ENCODE measurements around the gene PSMB10.

Gene PSMB10

DNA sequence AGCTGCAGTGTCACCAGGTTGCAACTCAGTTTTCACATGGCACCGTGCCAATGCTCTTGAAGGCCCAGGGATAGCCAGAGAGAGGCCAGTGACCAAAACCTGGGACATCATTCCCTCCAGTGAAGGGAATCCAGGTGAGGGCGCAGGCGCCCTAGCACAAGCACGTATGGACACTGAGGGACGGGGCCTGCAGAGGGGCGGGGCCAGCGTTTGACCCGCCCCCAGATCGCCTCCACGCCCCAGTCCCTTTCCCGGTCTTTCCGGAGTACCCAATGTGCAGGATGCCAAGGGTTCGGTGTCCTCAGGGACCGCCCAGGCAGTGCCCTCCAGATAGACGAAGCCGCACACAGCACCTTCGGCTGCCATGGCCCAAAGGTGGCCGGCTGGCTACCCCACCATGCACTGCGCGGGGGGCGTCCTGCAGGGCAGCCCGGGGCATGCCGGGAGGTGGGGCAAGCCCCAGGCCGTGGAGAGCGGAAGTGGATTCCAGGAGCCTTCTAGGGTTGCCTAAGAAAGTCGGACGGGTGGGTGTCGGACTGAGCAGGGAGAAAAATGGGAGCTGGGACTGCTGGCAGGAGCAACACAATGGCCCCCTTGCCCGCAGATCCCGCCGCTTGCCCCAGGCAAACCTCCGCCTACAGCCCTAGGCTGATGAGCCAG, 27.1 kb upstream of the PSMB10 start:
- no peak for DNase-seq

DNA sequence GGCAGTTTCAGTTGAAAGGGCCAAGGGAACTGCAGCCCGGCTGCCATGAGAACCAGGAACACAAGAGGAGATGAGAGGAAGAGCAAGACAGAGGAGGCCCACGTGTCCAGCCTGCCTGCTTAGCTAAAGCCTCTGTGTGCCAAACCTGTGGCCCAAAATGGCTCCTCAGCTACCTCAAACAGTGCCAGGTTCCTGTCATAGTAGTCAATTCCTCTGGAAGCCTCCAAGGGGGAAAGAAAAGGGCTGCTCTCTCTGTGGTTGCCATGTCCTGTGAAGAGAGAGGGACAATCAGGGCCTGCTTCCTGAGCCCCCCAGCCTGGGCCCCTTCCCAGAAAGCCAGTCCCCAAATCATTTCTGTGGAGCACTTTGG, 26.6 kb upstream of the PSMB10 start:
- DNase-seq, result no peak

DNA sequence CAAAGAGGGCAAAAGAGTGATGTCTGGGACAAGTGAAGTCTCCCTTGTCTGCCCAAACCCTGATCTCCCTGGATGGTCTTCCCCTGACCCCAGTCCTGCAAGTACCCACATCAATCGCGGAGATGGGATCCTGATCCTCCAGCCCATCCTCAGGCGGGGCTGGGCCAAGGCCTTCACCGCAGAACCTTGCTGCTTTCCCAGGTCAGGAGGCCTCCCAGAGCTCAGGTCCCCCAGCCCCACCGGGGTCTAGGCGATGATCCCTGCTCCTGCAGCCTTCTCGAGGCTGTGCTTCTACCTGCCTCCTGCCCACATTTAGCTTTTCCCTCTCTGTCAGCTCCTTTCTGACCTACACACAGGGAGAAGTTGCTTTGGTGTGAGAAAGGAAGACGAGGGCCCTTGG, 25.5 kb upstream of the PSMB10 start:
- DNase-seq, result no peak

DNA sequence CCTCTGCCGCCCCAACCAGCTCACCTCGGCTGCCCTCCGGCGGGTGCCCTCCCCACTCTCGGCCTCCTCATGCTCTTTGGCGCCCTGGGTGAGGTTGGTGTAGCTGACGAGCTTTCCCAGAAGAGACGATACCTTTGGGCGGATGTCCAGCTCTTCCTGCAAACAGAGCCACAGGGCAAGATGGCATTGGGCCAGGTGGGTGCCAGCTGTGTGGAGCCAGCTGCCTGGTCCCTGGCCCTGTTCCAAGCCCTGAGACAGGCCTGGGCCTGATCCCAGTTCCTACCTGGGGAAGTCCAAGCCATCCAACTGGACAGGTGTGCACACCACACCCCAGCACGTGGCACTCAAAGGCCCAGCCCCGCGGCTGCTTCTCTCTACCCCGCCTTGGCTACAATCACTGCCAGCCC, 24.9 kb upstream of the PSMB10 start:
- no peak for DNase-seq

DNA sequence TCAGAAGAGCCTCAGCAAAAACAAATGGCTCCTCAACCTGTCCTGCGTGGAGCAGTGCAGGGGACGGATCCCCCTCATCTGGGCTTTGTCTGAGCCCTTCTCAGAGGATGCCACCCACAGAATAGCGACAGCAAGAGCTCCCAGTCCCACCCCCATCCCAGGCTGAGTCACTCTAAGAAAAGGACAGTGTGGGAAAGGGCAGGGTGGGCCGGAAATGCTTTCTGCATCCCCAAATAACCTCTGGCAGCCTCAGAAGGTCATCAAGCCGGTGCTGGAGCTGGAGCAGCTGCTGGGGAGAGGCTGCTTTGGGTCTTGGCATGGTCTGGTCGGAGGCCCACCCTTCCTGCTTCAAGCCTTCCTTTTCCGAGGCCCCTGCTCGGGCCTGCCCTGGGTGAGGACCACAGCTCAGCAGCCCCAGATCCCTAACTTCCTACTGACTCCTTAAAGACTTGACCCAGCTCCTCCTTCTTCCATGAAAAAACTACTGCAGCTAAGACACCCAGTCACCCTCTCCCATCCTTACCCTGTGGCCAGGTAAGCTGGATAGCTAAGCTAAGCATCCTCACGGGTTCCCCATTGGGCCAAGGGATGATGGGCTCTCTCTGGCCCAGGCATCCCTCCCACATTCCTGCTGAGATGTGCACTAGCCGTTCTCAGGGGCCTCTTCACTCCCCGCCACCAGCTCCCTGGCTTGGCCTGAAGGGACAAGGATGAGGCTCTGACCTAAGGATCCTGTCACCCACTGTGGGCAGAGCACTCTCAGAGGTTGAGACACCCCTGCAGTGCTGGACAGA, 23.1 kb upstream of the PSMB10 start:
- no peak for DNase-seq

DNA sequence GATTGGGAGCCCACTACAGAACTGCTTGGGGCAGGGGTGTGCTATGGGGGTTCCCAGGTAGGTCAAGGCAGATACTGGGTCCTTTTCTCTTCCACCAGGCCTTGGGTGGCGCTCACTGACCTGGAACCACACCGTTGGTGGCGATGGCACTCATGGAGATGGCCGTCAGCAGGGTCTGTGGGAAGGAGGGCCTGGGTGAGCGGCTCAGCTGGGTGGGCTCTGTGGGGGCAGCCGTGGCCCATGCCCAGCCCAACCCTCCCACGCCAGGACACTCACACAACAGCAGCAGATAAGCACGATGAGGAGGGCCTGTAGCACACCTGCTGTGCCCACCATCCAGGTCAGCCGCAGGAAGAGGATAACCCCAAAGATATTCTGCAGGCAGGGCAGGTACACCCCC, 21.0 kb upstream of the PSMB10 start:
- no peak for DNase-seq

DNA sequence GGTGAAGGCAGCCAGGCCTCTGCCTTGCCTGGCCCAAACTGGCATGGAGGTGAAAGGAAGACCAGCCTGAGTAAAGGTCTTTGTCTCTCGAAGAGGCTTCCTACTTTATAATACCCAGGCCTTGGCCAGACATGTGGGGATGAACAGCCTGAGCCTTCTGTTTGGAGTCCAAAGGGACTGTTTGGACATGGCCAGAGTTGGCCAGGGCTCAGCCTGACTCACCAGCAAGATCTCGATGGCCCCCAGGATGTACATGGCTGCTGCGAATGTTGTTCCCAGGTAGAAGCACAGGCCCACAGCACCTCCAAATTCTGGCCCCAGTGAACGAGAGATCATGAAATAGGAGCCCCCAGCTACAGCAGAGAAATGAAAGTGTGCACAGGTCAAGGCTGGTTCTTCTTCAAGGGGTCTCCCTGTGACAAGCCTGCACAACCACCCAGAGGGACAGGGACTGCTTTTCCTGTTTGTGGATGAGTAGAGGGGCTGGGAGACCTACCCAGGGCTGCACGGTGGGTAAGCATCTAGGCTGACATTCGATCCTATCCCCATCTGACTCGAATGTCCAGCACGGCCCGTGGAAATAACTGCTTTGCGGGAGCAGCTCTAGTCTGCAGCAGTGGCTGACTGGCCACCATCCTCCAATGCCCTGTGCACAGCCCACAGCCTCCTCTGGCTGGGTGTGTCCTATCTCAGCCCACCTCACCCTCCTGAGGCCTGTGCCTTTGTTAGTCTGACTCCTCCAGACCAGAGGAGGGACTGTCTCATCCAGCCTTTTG, 18.0 kb upstream of the PSMB10 start:
- no peak for DNase-seq

DNA sequence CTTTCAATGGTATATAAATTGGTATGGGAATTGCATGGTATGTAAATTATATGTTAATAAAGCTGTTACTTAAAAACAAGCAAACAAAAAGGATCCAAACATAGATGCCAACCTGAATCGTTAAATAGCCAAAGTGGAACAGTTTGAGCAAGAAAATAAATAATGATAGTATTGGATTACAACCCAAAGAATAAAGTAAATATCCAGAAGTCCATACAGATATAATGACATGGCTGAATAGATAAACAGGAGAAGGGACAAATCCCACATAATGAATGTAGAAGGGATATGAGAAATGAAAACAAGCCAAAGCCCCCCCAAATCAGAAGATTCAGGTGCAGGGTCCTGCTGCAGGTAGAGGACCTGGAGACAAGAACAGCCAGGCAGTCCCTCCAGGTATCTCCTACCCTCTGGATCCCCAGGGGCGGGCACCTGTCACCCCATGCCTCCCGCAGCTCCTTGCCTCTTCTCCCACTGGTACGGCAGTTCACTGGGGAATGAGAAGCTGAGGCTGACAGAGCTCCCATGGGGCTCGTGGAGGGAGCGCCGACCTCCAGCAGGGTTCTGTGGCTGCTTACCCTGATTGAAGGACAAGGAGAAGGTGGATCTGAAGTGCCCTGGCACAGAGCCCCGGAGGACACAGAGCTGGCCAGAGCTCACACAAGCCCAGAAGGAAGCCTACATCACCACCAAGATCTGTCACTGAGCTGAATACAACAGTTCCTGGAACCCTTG, 17.2 kb upstream of the PSMB10 start:
- no peak for DNase-seq

DNA sequence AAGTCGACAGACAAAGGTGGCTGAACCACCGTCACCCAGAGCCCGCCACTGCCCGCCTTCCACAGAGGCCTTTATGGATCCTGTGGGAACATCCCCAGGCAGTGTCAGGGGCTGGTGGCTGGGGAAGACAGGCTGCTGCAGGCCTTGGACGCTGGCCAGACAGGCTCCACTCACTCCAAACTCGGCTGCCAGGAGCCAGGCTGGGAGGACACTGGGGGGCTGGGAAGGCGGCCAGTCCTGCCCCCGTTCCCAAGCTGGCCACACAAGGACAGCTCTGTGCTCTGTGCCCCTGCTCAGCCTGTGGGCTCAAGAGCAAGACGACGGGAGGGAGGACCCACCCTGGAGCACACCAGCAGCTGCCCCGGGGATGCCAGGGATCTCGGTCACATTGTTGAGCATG, 14.8 kb upstream of the PSMB10 start:
- DNase-seq, result no peak

DNA sequence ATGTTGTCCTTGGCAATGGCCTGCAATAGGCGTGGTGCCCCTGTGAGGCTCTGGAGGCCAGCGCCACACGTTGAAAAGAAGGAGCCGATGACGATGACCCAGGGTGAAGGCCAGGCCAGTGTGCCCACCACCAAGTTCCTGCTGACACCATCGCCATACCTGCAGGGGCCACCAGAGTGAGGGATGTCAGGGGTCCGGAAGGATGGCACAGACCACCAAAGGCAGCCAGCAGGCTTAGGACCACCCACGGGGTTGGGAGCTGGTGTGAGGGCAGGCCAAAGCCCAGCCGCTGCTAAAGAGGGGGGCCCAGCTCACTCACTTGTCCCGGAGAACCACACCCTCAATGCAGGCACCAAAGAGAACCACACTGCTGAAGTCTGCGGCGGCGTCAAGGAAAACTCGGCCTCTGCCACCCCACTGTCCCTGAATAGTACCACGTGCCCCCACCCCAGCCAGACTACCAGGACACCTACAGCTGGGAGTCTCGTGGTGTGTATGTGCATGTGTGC, 13.7 kb upstream of the PSMB10 start:
- no peak for DNase-seq

DNA sequence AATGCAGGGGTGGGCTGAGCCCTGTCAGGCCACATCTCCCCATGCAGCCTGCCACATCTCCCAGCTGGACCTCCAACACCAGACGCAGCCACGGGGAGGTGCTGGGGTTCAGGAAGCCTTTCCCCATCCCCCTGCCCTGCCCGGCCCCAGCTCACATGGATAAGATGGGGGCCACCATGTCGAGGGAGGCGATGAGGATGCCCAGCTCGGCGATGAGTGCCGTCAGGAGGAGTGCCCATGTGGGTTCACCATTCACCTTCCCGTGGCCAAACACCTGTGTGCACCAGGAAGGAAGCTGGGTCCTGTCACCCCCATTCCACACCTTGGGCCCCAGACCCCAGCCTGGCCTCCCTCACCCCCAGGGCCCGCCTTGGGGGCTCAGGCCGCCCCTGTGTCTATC, 13.0 kb upstream of the PSMB10 start:
- no peak for DNase-seq

DNA sequence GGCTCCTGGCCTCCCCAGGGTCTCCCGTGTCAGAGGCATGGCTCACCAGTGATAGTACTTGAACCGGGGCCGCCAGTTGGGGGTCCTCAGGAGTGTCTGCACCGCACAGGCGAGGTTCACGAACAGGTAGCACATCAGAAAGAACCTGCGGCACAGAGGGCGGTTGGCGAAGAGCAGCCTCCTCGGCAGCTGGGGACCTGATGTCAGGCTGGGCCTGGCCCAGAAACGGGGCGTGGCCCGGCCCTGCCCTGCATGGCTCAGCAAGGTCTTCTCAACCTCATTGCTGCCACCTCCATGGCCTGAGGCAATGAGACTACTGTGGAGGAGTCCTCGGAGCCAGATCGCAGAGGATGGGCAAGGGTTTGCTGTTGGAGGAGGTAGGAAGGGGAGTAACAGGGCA, 11.4 kb upstream of the PSMB10 start:
- no peak for DNase-seq

DNA sequence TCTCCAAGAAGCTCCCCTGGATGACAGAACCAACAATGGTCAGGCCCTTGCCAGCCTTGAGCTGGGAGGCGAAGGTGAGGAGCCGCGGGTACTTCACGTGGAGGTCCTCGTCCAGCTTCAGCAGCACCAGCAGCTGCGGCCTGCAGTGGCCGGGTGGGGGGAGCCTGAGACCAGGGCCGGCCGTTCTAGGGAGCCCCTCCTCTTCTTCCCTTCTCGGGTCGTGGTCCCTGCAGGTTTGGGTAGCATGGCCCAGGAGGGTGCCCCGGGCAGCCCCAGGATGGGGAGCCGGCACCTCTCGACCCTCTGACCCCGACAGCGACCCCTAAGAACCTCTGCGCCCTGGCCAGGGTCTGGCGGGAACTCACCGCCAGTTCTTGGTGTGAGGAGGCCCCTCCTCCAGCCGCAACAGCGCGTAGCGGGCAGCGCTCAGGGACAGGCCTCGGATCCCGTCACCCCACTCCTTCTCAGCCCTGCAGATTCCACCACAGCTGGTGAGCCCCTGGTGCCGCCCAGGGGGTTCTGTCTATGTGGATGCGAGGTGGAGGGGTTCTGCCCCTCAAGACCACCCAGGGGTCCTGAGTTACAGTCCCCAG, 10.4 kb upstream of the PSMB10 start:
- DNase-seq, result no peak

DNA sequence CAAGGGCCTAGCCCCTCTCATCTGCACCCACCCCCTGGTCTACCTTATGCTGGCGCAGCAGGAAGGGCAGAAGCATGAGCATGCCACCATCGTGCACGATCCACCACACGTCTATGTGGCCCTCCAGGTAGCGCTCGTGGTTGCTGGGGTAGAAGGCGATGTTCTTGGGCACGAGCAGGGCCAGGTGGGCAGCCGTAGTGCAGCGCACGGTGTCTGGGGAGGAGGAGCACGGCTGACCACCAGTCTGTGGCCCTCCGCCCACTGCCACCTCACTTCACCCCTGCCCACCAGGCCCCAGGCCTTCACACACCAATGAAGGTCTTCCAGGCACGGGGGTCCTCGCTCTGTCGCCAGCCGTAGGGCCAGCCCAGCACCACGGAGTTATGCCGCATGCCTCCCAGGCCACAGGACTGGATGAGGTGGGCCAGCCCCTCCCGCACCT, 9.5 kb upstream of the PSMB10 start:
- no peak for DNase-seq

DNA sequence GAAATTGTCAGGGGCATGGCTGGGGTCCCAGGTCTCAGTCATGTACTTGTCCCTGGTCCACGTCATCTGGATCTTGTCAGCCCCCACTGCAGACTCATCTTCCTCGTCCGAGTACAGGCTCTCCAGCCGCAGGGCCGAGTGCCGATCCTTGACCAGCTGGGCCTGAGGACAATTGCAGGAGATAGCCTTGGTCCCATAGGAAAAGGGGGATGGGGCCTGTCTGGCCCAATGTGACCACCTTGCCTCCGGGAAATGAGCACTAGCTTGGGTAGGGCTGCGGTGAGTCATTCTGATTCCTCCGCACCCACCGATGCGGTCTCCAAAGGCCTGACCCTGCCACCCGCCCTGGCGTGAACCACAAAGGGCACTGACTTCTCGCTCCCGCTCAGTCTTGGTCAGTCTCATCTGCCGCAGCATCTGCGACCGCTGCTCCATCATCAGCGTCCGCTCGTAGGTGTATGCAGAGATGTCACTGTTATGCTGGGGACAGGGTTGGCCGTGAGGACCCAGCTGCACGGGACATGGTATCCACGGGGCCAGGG, 8.8 kb upstream of the PSMB10 start:
- no peak for DNase-seq

DNA sequence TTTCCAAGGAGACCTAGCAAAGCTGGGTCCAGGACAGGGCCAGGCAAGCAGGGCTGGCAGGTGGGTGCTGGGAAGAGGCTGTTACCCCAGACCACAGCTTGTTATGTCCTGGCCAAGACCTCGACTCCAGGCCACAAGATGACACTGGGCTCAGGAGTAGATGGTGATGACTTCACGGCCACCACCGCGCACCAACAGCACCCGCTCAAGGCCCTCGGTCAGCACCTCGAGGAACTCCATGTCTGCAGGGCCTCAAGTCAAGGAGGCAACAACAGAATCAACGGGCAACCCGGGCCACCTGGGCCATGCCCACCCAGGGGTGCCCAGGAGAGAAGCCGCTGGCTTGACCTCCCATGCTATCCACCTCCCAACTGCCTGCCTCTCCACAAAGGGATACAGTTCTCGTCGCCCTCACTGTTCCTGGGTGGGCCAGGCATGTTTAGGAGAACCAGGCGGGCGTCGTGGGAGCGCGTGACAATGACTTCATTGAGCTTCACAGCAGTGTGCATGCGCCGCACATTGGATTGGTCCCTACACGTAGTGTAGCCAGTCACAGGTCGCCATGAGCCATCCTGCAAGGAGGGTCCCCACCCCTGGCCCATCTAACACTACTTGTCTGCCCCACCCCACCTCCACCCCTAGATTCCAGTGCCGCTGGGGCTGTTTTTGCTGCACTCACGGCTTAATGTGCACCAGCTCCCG, 8.2 kb upstream of the PSMB10 start:
- DNase-seq, result no peak

DNA sequence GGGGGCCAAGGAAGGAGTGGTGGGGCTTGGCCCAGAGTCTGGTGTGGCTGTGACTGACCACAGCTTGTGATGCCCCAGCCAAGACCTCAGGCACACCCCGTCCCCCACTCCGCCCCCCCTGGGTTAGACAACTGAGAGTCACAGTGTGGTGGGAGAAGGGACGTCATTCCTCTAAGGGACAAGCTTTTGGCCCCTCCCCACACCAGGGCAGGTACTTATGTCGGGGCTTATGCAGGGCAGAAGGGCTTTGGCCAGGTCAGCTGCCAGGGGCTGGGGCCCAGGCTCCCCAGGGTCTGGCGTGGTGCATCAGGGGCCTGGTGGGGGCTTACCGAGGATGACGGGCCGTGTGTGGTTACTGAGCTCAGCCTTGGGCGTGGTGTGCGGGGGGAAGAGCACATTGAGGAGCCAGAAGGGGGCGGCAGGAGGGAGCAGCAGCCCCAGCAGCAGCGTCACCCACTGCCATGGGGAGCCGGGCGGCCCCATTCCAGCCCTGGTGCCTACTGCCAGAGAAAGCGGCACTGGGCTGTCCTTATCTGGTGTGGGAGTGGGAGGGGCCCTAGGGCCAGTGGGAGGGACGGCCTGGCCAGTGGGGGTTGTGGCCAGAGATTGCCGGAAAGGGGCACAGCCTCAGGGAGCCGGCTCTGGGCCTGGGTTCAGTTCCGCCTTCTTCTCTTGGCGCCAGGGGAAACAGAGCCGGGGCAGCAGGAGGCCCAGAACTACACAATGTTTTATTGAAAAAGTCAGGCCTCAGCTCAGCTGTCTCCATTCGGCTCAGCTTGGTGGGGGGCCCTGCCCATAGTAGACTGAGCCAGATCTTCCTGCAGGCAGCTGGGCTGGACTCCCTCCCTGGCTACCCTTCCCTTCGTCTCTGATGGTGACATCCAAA, 7.2 kb upstream of the PSMB10 start, which contains the start of gene LCAT:
TSS of gene LCAT (minus strand) at position 502 of the 886 bp plus-strand sequence. CDS start at position 483, 19 bp downstream.
- DNase-seq, result no peak

DNA sequence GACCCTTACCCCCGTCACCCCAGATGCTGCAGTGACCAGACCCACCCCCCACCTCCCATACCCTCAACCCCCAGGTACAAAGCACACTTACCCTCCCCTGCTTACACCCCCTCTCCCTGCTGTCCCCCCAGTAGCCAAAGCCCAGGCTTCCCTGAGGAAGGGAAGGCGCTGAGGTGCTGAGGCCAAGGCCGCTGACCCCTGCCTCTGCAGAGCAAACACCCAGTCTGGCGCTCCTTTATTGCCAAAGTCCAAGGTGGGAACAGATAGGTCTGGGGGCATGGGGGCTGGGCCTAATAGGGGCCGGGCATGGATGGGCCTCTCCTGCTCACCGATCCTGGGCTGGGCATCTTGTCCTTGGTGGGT, 6.6 kb upstream of the PSMB10 start:
- DNase-seq, result no peak

DNA sequence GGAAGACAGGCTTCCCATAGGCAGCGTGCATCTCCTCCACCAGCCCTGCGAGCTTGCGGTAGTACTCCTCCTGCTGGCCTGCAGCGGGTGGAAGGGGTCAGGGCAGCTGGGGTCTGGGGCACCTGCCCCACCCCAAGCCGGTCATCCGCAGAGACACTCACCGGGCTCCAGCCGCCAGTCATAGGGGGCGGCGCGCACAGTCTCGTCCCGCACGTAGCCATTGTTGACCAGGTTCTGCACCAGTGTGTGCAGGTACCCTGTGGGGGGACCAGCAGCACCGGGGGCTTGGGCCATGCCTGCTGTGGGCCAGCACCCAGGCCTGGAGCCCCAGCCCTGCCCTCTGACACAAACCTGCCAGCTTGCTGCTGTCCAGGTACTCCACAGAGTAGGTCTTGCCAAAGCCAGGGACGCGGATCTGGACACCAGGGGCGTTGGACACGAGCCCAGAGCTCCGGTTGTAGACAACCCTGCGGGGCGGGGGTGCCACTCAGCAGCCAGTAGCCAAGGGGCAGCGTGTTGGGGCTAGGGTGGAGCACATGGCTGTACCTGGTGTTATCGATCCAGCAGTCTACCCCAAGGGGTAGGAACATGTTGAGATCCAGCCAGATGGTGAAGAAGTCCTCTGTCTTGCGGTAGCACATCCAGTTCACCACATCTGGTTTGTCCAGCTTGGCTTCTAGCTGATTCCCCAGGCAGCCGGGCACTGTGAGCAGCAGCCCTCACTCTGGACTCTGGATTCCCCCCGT, 6.0 kb upstream of the PSMB10 start:
- DNase-seq, result no peak

DNA sequence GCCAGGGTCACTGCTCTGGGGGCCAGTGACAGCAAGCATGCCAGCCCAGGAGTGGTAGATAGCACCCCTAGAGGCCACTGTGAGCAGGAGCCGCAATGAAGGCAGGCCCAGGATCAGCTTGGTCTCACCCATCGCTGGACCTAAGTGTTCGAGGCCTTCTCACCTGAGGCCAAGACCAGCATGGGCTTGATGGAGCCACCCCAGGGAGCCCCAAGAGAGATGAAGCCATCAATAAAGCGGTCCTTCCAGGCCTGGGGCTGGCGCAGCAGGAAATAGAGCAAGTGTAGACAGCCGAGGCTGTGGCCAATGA, 5.5 kb upstream of the PSMB10 start:
- DNase-seq, result peak; percentile 31 to 59 (median 48)
